WERI-Rb-1 (cell line): ENCODE measurements around the gene RPL35.

ENCODE experiments used
- DNase-seq: peaks from one replicate; pipeline ENCODE4 v3.0.0-alpha.2; 2020
- H3K27ac ChIP-seq: fragments of 250-450 bp; sonication (Bioruptor Pico); 2 replicates; pipeline ENCODE4 v1.5.1; 2020; ENCODE audit warnings: mild to moderate bottlenecking, moderate library complexity
- H3K27me3 ChIP-seq: fragments of 250-450 bp; sonication (Bioruptor Pico); 2 replicates; pipeline ENCODE4 v1.5.1; 2021; ENCODE audit warnings: mild to moderate bottlenecking, low read depth, moderate library complexity; ENCODE audit not compliant: insufficient read depth, severe bottlenecking
- H3K36me3 ChIP-seq: fragments of 250-450 bp; sonication (Bioruptor Pico); 2 replicates; pipeline ENCODE4 v1.5.1; 2020; ENCODE audit warnings: mild to moderate bottlenecking, moderate library complexity
- H3K4me3 ChIP-seq: 2 replicates; pipeline ENCODE4 v1.5.1; 2011; ENCODE audit warnings: low read depth, mild to moderate bottlenecking, control low read depth, low read length
- H3K9me3 ChIP-seq: fragments of 250-450 bp; sonication (Bioruptor Pico); 2 replicates; pipeline ENCODE4 v1.5.1; 2021; ENCODE audit warnings: mild to moderate bottlenecking, moderate library complexity; ENCODE audit not compliant: severe bottlenecking
- CTCF ChIP-seq: IDR thresholded peaks from 2 replicates; pipeline ENCODE4 v1.5.1; 2011; ENCODE audit warnings: low read depth, mild to moderate bottlenecking, control low read depth, inconsistent platforms, low read length

The RPL35 gene

GRCh38 chr9:124868511-124869465 lies 7.0 kb upstream of the RPL35 start:
- no peaks in the 10 kb centered on the region for H3K9me3 ChIP-seq
- no peaks in the 10 kb centered on the region for H3K27me3 ChIP-seq
- H3K36me3 ChIP-seq: peaks cover 47% of the 10 kb centered on the region
- peak overlapping the region; percentile 96 for H3K27ac ChIP-seq
- peak; percentile 70 for TF ChIP-seq CTCF
- H3K4me3 ChIP-seq: peak overlapping the region; percentile 95
- peak; percentile 95 for DNase-seq

GRCh38 chr9:124863371-124863871 lies 1.7 kb upstream of the RPL35 start:
- no peaks in the 10 kb centered on the region for H3K27me3 ChIP-seq
- no peaks in the 10 kb centered on the region for H3K9me3 ChIP-seq
- H3K27ac ChIP-seq: peak overlapping the region; percentile 94
- no peak overlapping the region for H3K4me3 ChIP-seq
- DNase-seq: no peak
- no peak for TF ChIP-seq CTCF
- peaks cover 32% of the 10 kb centered on the region for H3K36me3 ChIP-seq

- peak overlapping the region; percentile 94 for H3K27ac ChIP-seq
- H3K27me3 ChIP-seq: no peaks in the 10 kb centered on the region
- H3K36me3 ChIP-seq: peaks cover 59% of the 10 kb centered on the region
- TF ChIP-seq CTCF: no peak
- H3K9me3 ChIP-seq: no peaks in the 10 kb centered on the region
- no peak for DNase-seq
- H3K4me3 ChIP-seq: peak overlapping the region; percentile 98
These were observed 995 bp downstream of the RPL35 start for GRCh38 chr9:124860582-124861341.

DNA sequence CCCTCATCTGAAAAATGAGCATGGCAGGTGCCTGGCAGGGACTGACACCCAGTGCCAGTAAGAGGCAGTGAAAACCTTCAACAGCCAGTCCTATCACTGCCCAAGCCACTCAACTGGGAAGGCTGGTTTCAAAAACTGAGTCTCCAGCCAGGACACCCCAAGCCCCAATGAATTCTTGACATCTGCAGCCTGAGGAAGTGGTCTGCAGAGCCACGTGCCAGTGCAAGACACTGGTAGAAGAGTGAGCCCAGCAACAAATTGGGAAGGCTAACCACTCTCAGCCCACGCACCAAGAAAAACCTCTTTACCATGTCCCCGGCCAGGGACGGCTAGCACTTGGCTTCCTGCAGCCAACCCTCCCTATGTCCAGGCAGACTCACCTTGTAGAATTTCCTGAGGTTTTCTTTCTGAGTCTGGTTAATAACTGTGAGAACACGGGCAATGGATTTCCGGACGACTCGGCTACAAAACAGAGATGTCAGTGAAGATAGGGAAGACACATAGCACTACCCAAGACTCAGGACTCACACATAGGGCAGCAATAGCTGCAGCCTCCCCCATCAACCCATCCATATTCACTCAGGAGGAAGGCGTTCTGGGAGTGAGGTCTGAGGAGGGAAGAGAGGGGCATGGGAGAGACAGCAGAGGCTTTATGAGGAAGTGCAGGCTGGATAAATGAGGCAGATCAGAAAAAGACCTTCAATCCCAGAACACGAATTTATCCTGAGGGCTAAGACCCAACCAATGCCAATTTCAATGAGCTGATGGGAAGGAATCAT lies 1.8 kb downstream of the RPL35 start:
- peaks cover 65% of the 10 kb centered on the region for H3K36me3 ChIP-seq
- no peaks in the 10 kb centered on the region for H3K9me3 ChIP-seq
- H3K4me3 ChIP-seq: no peak overlapping the region; the same call in 1 of the 2 replicates
- peak overlapping the region; percentile 12; the same call in 1 of the 2 replicates for H3K27ac ChIP-seq
- H3K27me3 ChIP-seq: no peaks in the 10 kb centered on the region
- TF ChIP-seq CTCF: no peak
- DNase-seq: no peak

GRCh38 chr9:124858330-124859046 lies 3.3 kb downstream of the RPL35 start:
- no peak for DNase-seq
- TF ChIP-seq CTCF: peak; percentile 33; the same call in 1 of the 2 replicates
- Histone ChIP-seq H3K4me3 (no peak overlapping the region), H3K27me3 (no peaks in the 10 kb centered on the region), H3K36me3 (peaks cover 65% of the 10 kb centered on the region), H3K27ac (no peak overlapping the region), H3K9me3 (no peaks in the 10 kb centered on the region)
